ENCODE data around the gene POLR2M. TPM values are rescaled to one million over a fixed set of nuclear protein-coding genes. Genes with fewer than 3 reads are reported as not detected.

Gene POLR2M
- total RNA-seq, 1 donor from 2014 or later, result 41.4 TPM

DNA sequence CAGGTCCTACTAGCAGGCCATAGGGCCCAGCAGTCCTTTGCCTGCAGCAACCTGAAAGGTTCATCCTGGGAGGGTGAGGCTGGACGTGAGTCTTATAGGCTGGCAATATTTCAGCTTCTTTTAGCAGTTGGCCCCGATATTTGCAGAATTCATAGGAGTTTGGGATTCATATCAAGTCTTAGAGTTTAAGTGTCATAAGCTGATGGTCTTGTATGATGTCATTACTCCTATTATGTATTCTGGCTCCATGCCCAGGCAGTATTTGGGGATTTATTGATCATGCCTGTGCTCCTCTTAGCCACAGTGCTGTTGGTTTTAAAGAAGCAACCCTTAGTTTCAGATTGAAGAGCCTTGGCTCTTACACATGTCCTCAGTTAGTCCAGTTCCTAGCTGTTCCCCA is 41.3 kb upstream of the POLR2M start:
- H3K4me1 Mint-ChIP-seq (ENCODE audit: low read depth, unreplicated experiment), result no peaks in the 10 kb centered on the region
- no peak for TF ChIP-seq CTCF (IDR thresholded peaks at IDR 0.05; ENCODE audit: partially characterized antibody, unreplicated experiment)
- H3K36me3 Mint-ChIP-seq (ENCODE audit: unreplicated experiment), result no peaks in the 10 kb centered on the region
- no peak overlapping the region for H3K27ac Mint-ChIP-seq (ENCODE audit: unreplicated experiment)
- H3K27me3 Mint-ChIP-seq (ENCODE audit: unreplicated experiment), result no peaks in the 10 kb centered on the region
- no peaks in the 10 kb centered on the region for H3K9me3 Mint-ChIP-seq (ENCODE audit: unreplicated experiment)
- DNase-seq, result no peak
- no peak overlapping the region for H3K4me3 Mint-ChIP-seq (ENCODE audit: unreplicated experiment)

- no peak for TF ChIP-seq CTCF (IDR thresholded peaks at IDR 0.05; ENCODE audit: partially characterized antibody, unreplicated experiment)
- Mint-ChIP-seq H3K4me1 (ENCODE audit: low read depth, unreplicated experiment) (no peaks in the 10 kb centered on the region), H3K27ac (ENCODE audit: unreplicated experiment) (no peak overlapping the region), H3K36me3 (ENCODE audit: unreplicated experiment) (no peaks in the 10 kb centered on the region), H3K9me3 (ENCODE audit: unreplicated experiment) (no peaks in the 10 kb centered on the region), H3K27me3 (ENCODE audit: unreplicated experiment) (no peaks in the 10 kb centered on the region), H3K4me3 (ENCODE audit: unreplicated experiment) (no peak overlapping the region)
- no peak for DNase-seq
Measured at GRCh38 chr15:57665939-57666338, 40.6 kb upstream of the POLR2M start.

GRCh38 chr15:57667171-57667849 is 39.2 kb upstream of the POLR2M start:
- H3K27ac Mint-ChIP-seq (ENCODE audit: unreplicated experiment), result no peak overlapping the region
- H3K4me3 Mint-ChIP-seq (ENCODE audit: unreplicated experiment), result no peak overlapping the region
- no peaks in the 10 kb centered on the region for H3K9me3 Mint-ChIP-seq (ENCODE audit: unreplicated experiment)
- no peaks in the 10 kb centered on the region for H3K27me3 Mint-ChIP-seq (ENCODE audit: unreplicated experiment)
- no peak for DNase-seq
- no peaks in the 10 kb centered on the region for H3K36me3 Mint-ChIP-seq (ENCODE audit: unreplicated experiment)
- peak; percentile 23 for TF ChIP-seq CTCF (IDR thresholded peaks at IDR 0.05; ENCODE audit: partially characterized antibody, unreplicated experiment)
- H3K4me1 Mint-ChIP-seq (ENCODE audit: low read depth, unreplicated experiment), result no peaks in the 10 kb centered on the region

- no peak overlapping the region for H3K27ac Mint-ChIP-seq (ENCODE audit: unreplicated experiment)
- no peaks in the 10 kb centered on the region for H3K4me1 Mint-ChIP-seq (ENCODE audit: low read depth, unreplicated experiment)
Measured at GRCh38 chr15:57668016-57668415, 38.5 kb upstream of the POLR2M start.

More at GRCh38 chr15:57668016-57668415, 38.5 kb upstream of the POLR2M start:
- no peak for TF ChIP-seq CTCF (IDR thresholded peaks at IDR 0.05; ENCODE audit: partially characterized antibody, unreplicated experiment)
- Mint-ChIP-seq H3K27me3 (ENCODE audit: unreplicated experiment) (no peaks in the 10 kb centered on the region), H3K9me3 (ENCODE audit: unreplicated experiment) (no peaks in the 10 kb centered on the region), H3K36me3 (ENCODE audit: unreplicated experiment) (no peaks in the 10 kb centered on the region), H3K4me3 (ENCODE audit: unreplicated experiment) (no peak overlapping the region)
- DNase-seq, result no peak
